WTC11 (cell line): Measurements from ENCODE around the gene DAO. TPM values are rescaled to one million over a fixed set of nuclear protein-coding genes. Genes with fewer than 3 reads are reported as not detected.

Experiments
- ATAC-seq: fragments of 200-7000 bp; cut with Tn5 transposase; 2 replicates; pipeline ENCODE4 v1.10.0; 2021; ENCODE audit warnings: mild to moderate bottlenecking, moderate library complexity
- CTCF ChIA-PET: fragments of 300-600 bp; sonication (Branson Sonifier 250); formaldehyde crosslinking; loops from one replicate; lab custom pipeline; 2021; ENCODE audit warnings: antibody characterized with exemption; lab: Charles Lee
- POLR2A ChIA-PET: fragments of 350-600 bp; sonication (Branson Sonifier 250); formaldehyde crosslinking; loops from one replicate; lab custom pipeline; 2021; ENCODE audit warnings: antibody characterized with exemption; lab: Charles Lee
- DNase-seq: peaks from one replicate; pipeline ENCODE4 v3.0.0; 2021; ENCODE audit warnings: low spot score
- H3K27ac Mint-ChIP-seq: 2 replicates; pipeline ENCODE4 v1.8.0; 2021; ENCODE audit warnings: mixed read lengths
- H3K27me3 Mint-ChIP-seq: 2 replicates; pipeline ENCODE4 v1.8.0; 2021; ENCODE audit warnings: low read depth, mild to moderate bottlenecking, moderate library complexity, mixed read lengths
- H3K36me3 Mint-ChIP-seq: 2 replicates; pipeline ENCODE4 v1.8.0; 2021; ENCODE audit warnings: mixed read lengths
- H3K4me1 Mint-ChIP-seq: 2 replicates; pipeline ENCODE4 v1.8.0; 2022; ENCODE audit warnings: mixed read lengths
- H3K4me3 Mint-ChIP-seq: 2 replicates; pipeline ENCODE4 v1.8.0; 2021; ENCODE audit warnings: mild to moderate bottlenecking, moderate library complexity, mixed read lengths
- H3K9me3 Mint-ChIP-seq: 2 replicates; pipeline ENCODE4 v1.8.0; 2021; ENCODE audit warnings: mixed read lengths
- CDX4 ChIP-seq: fragments of 250-450 bp; sonication (Bioruptor Pico); IDR thresholded peaks from 2 replicates; pipeline ENCODE4 v1.9.0; 2021; ENCODE audit warnings: moderate library complexity, mild to moderate bottlenecking, inconsistent platforms, borderline replicate concordance
- CTCF ChIP-seq: fragments of 200-600 bp; IDR thresholded peaks from 2 replicates; pipeline ENCODE4 v1.8.0; 2022; ENCODE audit warnings: antibody characterized with exemption
- HMGXB4 ChIP-seq: sonication (generic); formaldehyde crosslinking; IDR thresholded peaks from 2 replicates; pipeline ENCODE4 v1.8.1; 2023; ENCODE audit warnings: mild to moderate bottlenecking, moderate library complexity, missing genetic modification reagents
- JAZF1 ChIP-seq: fragments of 250-450 bp; sonication (Bioruptor Pico); IDR thresholded peaks from 2 replicates; pipeline ENCODE4 v1.9.0; 2021; ENCODE audit warnings: moderate library complexity, mild to moderate bottlenecking, inconsistent platforms
- MXD4 ChIP-seq: fragments of 250-450 bp; sonication (Bioruptor Pico); IDR thresholded peaks from 2 replicates; pipeline ENCODE4 v1.8.0; 2021; ENCODE audit warnings: mild to moderate bottlenecking, moderate library complexity, borderline replicate concordance
- NFE2L1 ChIP-seq: sonication (generic); formaldehyde crosslinking; IDR thresholded peaks from 2 replicates; pipeline ENCODE4 v1.8.1; 2023; ENCODE audit warnings: missing genetic modification reagents
- PRDM15 ChIP-seq: sonication (generic); formaldehyde crosslinking; IDR thresholded peaks from 2 replicates; pipeline ENCODE4 v1.8.0; 2022; ENCODE audit warnings: missing genetic modification reagents
- PRRX2 ChIP-seq: fragments of 250-450 bp; sonication (Bioruptor Pico); IDR thresholded peaks from 2 replicates; pipeline ENCODE4 v1.8.0; 2021; ENCODE audit warnings: mild to moderate bottlenecking
- SP1 ChIP-seq: sonication (generic); formaldehyde crosslinking; conservative IDR thresholded peaks from 2 replicates; pipeline ENCODE4 v1.8.1; 2022; ENCODE audit warnings: missing genetic modification reagents
- TEAD4 ChIP-seq: sonication (generic); formaldehyde crosslinking; IDR thresholded peaks from 2 replicates; pipeline ENCODE4 v1.8.0; 2022; ENCODE audit warnings: mild to moderate bottlenecking, missing genetic modification reagents
- total RNA-seq: library from RNA; stranded (reverse); gene quantifications from 3 replicates; pipeline ENCODE4 v1.2.3, GENCODE V29; 2021
- TF ChIP-seq, protein P1 (sequence below): sonication (generic); formaldehyde crosslinking; IDR thresholded peaks from 2 replicates; pipeline ENCODE4 v1.8.1; 2022; ENCODE audit warnings: missing genetic modification reagents, borderline replicate concordance
- TF ChIP-seq, protein P2 (sequence below): fragments of 250-450 bp; sonication (Bioruptor Pico); IDR thresholded peaks from 2 replicates; pipeline ENCODE4 v1.9.0; 2021; ENCODE audit warnings: mild to moderate bottlenecking, borderline replicate concordance
- TF ChIP-seq, protein P3 (sequence below): sonication (generic); formaldehyde crosslinking; IDR thresholded peaks from 2 replicates; pipeline ENCODE4 v1.8.1; 2023; ENCODE audit warnings: mild to moderate bottlenecking, missing genetic modification reagents

The DAO gene
- total RNA-seq, 1 experiment from 2014 or later: 0.17 TPM

DNA sequence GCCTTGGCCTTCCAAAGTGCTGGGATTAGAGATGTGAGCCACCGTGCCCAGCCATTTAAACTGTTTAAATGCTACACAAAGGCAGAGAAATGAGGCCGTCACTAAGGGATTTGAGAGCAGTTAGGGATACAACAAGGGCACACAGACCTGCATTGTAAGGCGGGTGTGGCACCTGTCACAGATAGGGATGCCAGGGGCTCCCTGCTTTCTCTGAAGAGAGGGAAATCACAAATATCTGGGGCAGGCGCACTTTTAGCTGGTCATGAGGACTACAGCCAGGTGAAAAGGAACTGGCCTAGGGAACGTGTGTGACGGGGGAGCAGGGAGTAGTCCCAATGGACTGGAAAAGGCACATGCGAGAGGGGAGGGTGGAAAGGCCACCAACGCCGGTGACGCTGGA lies 32.2 kb upstream of the DAO start:
- TF ChIP-seq PRRX2 (no peak), PRDM15 (CRISPR knock-in tag) (no peak), NFE2L1 (no peak), JAZF1 (no peak), MXD4 (no peak), TEAD4 (CRISPR knock-in tag) (no peak), CDX4 (CRISPR knock-in tag) (no peak)
- TF ChIP-seq, protein P1, sequence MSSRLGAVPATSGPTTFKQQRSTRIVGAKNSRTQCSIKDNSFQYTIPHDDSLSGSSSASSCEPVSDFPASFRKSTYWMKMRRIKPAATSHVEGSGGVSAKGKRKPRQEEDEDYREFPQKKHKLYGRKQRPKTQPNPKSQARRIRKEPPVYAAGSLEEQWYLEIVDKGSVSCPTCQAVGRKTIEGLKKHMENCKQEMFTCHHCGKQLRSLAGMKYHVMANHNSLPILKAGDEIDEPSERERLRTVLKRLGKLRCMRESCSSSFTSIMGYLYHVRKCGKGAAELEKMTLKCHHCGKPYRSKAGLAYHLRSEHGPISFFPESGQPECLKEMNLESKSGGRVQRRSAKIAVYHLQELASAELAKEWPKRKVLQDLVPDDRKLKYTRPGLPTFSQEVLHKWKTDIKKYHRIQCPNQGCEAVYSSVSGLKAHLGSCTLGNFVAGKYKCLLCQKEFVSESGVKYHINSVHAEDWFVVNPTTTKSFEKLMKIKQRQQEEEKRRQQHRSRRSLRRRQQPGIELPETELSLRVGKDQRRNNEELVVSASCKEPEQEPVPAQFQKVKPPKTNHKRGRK (CRISPR knock-in tag): no peak
- TF ChIP-seq, protein P2, sequence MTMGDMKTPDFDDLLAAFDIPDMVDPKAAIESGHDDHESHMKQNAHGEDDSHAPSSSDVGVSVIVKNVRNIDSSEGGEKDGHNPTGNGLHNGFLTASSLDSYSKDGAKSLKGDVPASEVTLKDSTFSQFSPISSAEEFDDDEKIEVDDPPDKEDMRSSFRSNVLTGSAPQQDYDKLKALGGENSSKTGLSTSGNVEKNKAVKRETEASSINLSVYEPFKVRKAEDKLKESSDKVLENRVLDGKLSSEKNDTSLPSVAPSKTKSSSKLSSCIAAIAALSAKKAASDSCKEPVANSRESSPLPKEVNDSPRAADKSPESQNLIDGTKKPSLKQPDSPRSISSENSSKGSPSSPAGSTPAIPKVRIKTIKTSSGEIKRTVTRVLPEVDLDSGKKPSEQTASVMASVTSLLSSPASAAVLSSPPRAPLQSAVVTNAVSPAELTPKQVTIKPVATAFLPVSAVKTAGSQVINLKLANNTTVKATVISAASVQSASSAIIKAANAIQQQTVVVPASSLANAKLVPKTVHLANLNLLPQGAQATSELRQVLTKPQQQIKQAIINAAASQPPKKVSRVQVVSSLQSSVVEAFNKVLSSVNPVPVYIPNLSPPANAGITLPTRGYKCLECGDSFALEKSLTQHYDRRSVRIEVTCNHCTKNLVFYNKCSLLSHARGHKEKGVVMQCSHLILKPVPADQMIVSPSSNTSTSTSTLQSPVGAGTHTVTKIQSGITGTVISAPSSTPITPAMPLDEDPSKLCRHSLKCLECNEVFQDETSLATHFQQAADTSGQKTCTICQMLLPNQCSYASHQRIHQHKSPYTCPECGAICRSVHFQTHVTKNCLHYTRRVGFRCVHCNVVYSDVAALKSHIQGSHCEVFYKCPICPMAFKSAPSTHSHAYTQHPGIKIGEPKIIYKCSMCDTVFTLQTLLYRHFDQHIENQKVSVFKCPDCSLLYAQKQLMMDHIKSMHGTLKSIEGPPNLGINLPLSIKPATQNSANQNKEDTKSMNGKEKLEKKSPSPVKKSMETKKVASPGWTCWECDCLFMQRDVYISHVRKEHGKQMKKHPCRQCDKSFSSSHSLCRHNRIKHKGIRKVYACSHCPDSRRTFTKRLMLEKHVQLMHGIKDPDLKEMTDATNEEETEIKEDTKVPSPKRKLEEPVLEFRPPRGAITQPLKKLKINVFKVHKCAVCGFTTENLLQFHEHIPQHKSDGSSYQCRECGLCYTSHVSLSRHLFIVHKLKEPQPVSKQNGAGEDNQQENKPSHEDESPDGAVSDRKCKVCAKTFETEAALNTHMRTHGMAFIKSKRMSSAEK (CRISPR knock-in tag): no peak
- TF ChIP-seq, protein P3, sequence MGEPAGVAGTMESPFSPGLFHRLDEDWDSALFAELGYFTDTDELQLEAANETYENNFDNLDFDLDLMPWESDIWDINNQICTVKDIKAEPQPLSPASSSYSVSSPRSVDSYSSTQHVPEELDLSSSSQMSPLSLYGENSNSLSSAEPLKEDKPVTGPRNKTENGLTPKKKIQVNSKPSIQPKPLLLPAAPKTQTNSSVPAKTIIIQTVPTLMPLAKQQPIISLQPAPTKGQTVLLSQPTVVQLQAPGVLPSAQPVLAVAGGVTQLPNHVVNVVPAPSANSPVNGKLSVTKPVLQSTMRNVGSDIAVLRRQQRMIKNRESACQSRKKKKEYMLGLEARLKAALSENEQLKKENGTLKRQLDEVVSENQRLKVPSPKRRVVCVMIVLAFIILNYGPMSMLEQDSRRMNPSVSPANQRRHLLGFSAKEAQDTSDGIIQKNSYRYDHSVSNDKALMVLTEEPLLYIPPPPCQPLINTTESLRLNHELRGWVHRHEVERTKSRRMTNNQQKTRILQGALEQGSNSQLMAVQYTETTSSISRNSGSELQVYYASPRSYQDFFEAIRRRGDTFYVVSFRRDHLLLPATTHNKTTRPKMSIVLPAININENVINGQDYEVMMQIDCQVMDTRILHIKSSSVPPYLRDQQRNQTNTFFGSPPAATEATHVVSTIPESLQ (CRISPR knock-in tag): no peak
- TF ChIP-seq, all 79 proteins: peak for 0
- ChIA-PET CTCF (interaction anchor here (0.7 to 1.5 kb wide), 2 partner anchors 10 to 298 kb away, joined by 3 read pairs; no protein-coding TSS in a partner anchor), POLR2A (no interaction called here)
- Mint-ChIP-seq H3K4me3 (no peak overlapping the region; the same call in 1 of the 2 replicates), H3K36me3 (peaks cover 53% of the 10 kb centered on the region), H3K4me1 (peaks cover 8% of the 10 kb centered on the region; the same call in 1 of the 2 replicates), H3K27ac (no peak overlapping the region; the same call in 1 of the 2 replicates), H3K9me3 (peaks cover 3% of the 10 kb centered on the region; the same call in 1 of the 2 replicates), H3K27me3 (no peaks in the 10 kb centered on the region)
- DNase-seq (no peak), ATAC-seq (no peak)

DNA sequence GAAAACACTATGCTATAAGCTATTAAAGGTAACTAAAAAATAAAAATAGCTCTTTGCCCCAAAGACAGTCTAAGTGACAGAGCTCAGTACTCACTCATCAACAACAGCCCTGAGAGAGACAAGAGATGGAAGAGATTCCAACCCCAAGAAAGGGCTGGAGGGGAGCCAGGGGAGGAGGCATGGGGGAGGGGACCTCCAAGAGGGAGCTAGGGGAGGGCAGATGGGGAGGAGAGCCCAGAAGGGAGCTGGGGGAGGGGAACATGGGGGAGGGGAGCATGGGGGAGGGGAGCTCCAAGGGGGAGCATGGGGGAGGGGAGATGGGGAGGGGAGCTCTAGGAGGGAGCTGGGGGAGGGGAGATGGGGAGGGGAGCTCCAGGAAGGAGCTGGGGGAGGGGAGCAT lies 30.2 kb upstream of the DAO start:
- ATAC-seq (no peak), DNase-seq (no peak)
- Mint-ChIP-seq H3K27ac (no peak overlapping the region), H3K4me3 (no peak overlapping the region), H3K27me3 (no peaks in the 10 kb centered on the region), H3K9me3 (peaks cover 9% of the 10 kb centered on the region), H3K36me3 (peaks cover 54% of the 10 kb centered on the region), H3K4me1 (peaks cover 8% of the 10 kb centered on the region; the same call in 1 of the 2 replicates)
- POLR2A ChIA-PET: no interaction called here
- CTCF ChIA-PET: interaction anchor here (0.6 to 1.6 kb wide), 7 partner anchors 9 to 221 kb away, joined by 3 to 5 read pairs (median 3); no protein-coding TSS in a partner anchor
- TF ChIP-seq, protein P2 (CRISPR knock-in tag): no peak
- no peak for TF ChIP-seq SP1 (CRISPR knock-in tag)
- TF ChIP-seq HMGXB4 (CRISPR knock-in tag): no peak
- no peak for TF ChIP-seq CTCF
